GM04503 (cell line): ENCODE data around the gene SLC39A5.

Experiments
- DNase-seq: peaks from one replicate; pipeline ENCODE4 v3.0.0-alpha.2; 2012; ENCODE audit warnings: low read depth

SLC39A5 gene

GRCh38 chr12:56213878-56214277 lies 16.0 kb upstream of the SLC39A5 start:
- DNase-seq: no peak

GRCh38 chr12:56216461-56216860 lies 13.4 kb upstream of the SLC39A5 start:
- no peak for DNase-seq

- DNase-seq: no peak
These were observed 10.0 kb upstream of the SLC39A5 start for GRCh38 chr12:56219840-56220239.

GRCh38 chr12:56220611-56221231 lies 9.1 kb upstream of the SLC39A5 start:
- DNase-seq: no peak

GRCh38 chr12:56221232-56221756 lies 8.6 kb upstream of the SLC39A5 start:
- peak; percentile 62 for DNase-seq

- peak; percentile 83 for DNase-seq
These were observed 7.9 kb upstream of the SLC39A5 start, which contains the start of gene RNF41 for GRCh38 chr12:56221757-56222530. RNF41 (minus strand) TSS chr12:56221922; CDS start chr12:56214047, 7,875 bp downstream.

GRCh38 chr12:56222531-56222895 lies 7.3 kb upstream of the SLC39A5 start:
- DNase-seq: no peak

- DNase-seq: no peak
These were observed 6.2 kb upstream of the SLC39A5 start for GRCh38 chr12:56223571-56224101.

GRCh38 chr12:56224102-56224701 lies 5.6 kb upstream of the SLC39A5 start, which contains the start of gene NABP2:
NABP2 (plus strand) TSS chr12:56224342; CDS start chr12:56224857, 515 bp downstream.
- DNase-seq: peak; percentile 88

- no peak for DNase-seq
These were observed 4.9 kb upstream of the SLC39A5 start for GRCh38 chr12:56224954-56225353.

- no peak for DNase-seq
These were observed 769 bp upstream of the SLC39A5 start for GRCh38 chr12:56229082-56229481.

- no peak for DNase-seq
These were observed 757 bp downstream of the SLC39A5 start for GRCh38 chr12:56230432-56231183.

GRCh38 chr12:56231184-56231582 lies 1.3 kb downstream of the SLC39A5 start:
- DNase-seq: no peak

GRCh38 chr12:56234746-56235436 lies 5.0 kb downstream of the SLC39A5 start:
- DNase-seq: no peak

GRCh38 chr12:56236091-56236490 lies 6.2 kb downstream of the SLC39A5 start:
- no peak for DNase-seq

GRCh38 chr12:56236985-56237384 lies 7.1 kb downstream of the SLC39A5 start:
- no peak for DNase-seq

GRCh38 chr12:56237552-56237951 lies 7.7 kb downstream of the SLC39A5 start:
- DNase-seq: no peak

- DNase-seq: no peak
These were observed 11.8 kb downstream of the SLC39A5 start for GRCh38 chr12:56241424-56242303.

- DNase-seq: no peak
These were observed 13.1 kb downstream of the SLC39A5 start for GRCh38 chr12:56242986-56243385.

- DNase-seq: no peak
These were observed 13.9 kb downstream of the SLC39A5 start for GRCh38 chr12:56243731-56244181.
